Stomach smooth muscle (tissue), 2 donors: ENCODE measurements around the gene PIK3AP1.

Experiments
- H3K27ac ChIP-seq: one replicate; pipeline ENCODE4 v1.7.0; 2013; ENCODE audit warnings: mild to moderate bottlenecking, low read length, inconsistent platforms
- H3K27me3 ChIP-seq, 2 donors: one replicate each; pipeline ENCODE4 v1.7.0; 2013; ENCODE audit warnings: low read length in 2 of 2; ENCODE audit not compliant: insufficient read depth in 2 of 2, control insufficient read depth in 1 of 2
- H3K36me3 ChIP-seq, 2 donors: one replicate each; pipeline ENCODE4 v1.7.0; 2013; ENCODE audit warnings: low read length in 2 of 2; ENCODE audit not compliant: control insufficient read depth in 2 of 2, insufficient read depth in 2 of 2
- H3K4me1 ChIP-seq: one replicate; pipeline ENCODE4 v1.7.0; 2013; ENCODE audit warnings: low read length; ENCODE audit not compliant: control insufficient read depth, insufficient read depth
- H3K4me3 ChIP-seq, 2 donors: one replicate each; pipeline ENCODE4 v1.7.0; 2013; ENCODE audit warnings: low read length in 2 of 2
- H3K9ac ChIP-seq, 2 donors: one replicate each; pipeline ENCODE4 v1.7.0; 2013; ENCODE audit warnings: low read length in 2 of 2, mild to moderate bottlenecking in 1 of 2
- H3K9me3 ChIP-seq, 2 donors: one replicate each; pipeline ENCODE4 v1.7.0; 2013; ENCODE audit warnings: low read length in 2 of 2; ENCODE audit not compliant: control insufficient read depth in 2 of 2
- donor health status: healthy.
- donor health status: Pancreatic carcinoma.

Gene PIK3AP1

DNA sequence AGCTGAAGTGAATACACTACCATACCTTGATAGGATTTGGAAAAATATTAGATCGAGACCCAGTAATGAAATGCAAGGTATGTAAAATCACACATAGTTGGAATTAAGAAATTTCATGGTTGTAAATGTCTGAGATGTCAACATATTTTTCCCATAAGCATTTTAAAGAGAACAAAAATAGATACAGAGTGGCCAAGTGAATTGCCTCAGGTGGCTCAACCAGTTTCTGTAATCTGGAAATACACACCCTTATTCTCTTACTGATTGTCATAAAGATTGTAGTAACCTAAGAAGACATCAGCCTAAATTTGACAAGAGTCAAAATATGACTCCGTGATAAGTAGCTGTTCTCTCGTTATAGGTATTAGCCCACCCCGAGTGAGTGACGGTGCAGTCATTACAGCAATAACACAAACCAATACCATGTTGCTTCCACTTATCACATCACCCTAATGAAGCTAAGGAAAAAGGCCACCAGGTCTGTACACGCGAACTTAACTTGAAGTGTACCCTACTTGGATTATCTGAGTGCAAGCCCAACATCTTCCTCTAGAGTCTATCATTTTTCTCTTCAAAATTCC is 23.4 kb downstream of the PIK3AP1 start:
- Histone ChIP-seq H3K9me3 (no peaks in the 10 kb centered on the region), H3K9ac (no peak overlapping the region), H3K36me3 (no peaks in the 10 kb centered on the region), H3K27ac (no peak overlapping the region), H3K4me3 (no peak overlapping the region), H3K27me3 (peaks cover 0 to 2% of the 10 kb centered on the region in 2 donors), H3K4me1 (no peaks in the 10 kb centered on the region)

DNA sequence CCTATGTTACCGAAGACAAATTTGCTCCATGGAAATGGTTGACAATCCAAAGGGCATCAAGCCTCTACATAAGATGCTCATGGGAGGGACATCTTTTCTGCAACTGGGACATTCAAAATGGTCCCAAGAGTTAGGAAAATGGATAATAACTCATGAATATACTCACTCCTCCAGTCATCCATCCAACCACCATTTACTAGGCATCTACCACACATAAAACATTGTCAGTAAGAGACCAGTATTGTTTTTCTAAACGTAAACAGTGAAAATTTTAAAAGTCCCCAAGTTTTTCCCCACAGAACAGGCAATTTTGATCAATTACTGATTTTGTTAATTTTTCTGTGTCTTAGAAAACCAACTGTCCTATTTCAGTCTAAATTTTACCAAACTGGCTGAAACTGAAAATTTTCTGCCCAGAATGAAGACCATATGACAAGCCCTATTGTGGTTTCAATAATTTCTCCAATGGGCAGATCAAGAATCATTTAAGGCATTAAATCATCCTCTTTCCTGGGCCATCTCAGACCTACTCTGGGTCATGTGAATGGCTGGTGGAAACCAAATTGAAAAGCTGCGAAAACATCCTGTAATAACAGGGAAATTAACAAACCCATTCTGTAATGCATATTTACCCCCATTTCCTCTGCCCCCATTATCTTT is 24.2 kb downstream of the PIK3AP1 start:
- no peak overlapping the region for H3K4me3 ChIP-seq
- H3K9ac ChIP-seq, result no peak overlapping the region
- H3K36me3 ChIP-seq, result no peaks in the 10 kb centered on the region
- H3K27ac ChIP-seq, result no peak overlapping the region
- no peaks in the 10 kb centered on the region for H3K9me3 ChIP-seq
- H3K4me1 ChIP-seq, result no peaks in the 10 kb centered on the region
- H3K27me3 ChIP-seq, result peaks cover 0 to 2% of the 10 kb centered on the region in 2 donors

DNA sequence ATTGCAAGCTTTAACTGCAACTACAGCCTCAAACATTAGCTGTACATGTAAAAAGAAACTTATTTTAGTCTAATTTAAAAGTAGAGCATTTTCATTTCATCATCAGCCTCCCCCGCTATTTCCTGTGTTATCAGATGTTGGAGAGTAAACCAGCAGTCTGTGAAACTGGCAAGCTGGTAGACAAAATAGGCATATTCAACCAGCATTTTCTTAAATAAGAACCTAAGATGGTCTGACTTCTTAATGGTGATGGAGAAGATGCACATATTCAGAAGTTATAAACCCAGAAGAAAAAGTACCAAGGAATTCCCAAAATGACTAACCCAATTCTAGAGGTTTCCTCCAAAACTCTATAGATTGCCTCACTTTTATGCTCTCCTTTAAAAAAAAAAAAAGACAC is 24.9 kb downstream of the PIK3AP1 start:
- Histone ChIP-seq H3K4me1 (no peaks in the 10 kb centered on the region), H3K27ac (no peak overlapping the region), H3K9me3 (no peaks in the 10 kb centered on the region), H3K4me3 (no peak overlapping the region), H3K27me3 (peaks cover 0 to 1% of the 10 kb centered on the region in 2 donors), H3K36me3 (no peaks in the 10 kb centered on the region), H3K9ac (no peak overlapping the region)

DNA sequence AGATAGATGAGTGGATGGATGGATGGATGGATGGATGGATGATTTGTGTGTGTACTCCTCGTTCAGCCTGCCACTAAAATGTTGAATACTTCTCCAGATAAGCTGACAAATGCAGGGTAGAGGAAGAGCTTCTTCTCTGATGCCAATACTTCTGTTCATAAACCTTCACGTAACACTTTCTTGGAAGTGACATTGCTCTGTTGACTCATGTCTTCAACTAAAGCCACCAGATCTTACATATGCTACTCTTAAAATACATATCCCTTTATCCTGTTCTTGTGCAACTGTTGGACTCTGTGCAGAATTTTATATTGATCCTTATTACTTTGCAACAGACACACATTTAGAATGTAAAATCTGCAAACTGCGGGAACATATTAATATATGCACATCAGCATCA is 26.9 kb downstream of the PIK3AP1 start:
- Histone ChIP-seq H3K4me1 (no peaks in the 10 kb centered on the region), H3K9me3 (no peaks in the 10 kb centered on the region), H3K9ac (no peak overlapping the region), H3K27me3 (no peaks in the 10 kb centered on the region), H3K27ac (no peak overlapping the region), H3K4me3 (no peak overlapping the region), H3K36me3 (no peaks in the 10 kb centered on the region)

DNA sequence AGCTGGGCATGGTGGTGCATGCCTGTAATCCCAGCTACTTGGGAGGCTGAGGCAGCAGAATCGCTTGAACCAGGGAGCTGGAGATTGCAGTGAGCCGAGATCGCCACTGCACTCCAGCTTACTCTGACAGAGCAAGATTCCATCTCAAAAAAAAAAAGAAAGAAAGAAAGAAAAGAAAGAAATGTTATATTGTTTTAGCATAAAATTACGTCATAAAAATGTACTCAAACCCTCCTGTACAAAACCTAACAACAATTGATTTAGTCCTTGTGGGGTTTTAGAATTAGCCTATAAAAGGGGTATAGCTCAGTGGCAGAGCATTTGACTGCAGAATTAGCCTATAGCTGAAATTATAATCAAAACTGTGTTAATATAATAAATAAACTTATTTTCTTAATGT is 27.9 kb downstream of the PIK3AP1 start:
- no peaks in the 10 kb centered on the region for H3K4me1 ChIP-seq
- H3K4me3 ChIP-seq, result no peak overlapping the region
- no peak overlapping the region for H3K27ac ChIP-seq
- no peaks in the 10 kb centered on the region for H3K36me3 ChIP-seq
- H3K27me3 ChIP-seq, result no peaks in the 10 kb centered on the region
- H3K9me3 ChIP-seq, result no peaks in the 10 kb centered on the region
- no peak overlapping the region for H3K9ac ChIP-seq

DNA sequence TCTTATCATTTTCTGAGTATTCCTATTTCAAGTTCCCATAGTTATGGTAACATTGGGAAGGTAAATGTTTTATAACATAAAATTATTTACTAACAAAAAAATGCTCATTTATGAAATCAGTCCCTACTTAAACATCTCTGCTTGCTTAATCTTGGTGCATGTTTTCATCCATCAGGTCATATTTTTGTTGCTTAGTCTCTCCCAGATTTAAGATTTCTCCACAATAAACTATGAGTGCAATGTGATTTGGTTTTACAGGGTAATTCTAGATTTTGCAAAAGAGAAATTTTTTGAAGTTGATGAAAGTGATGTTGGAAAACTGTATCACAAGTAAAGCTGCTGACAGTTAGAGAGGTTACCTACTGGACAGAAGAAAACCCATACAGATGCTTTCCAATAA is 28.6 kb downstream of the PIK3AP1 start:
- H3K4me1 ChIP-seq, result no peaks in the 10 kb centered on the region
- no peaks in the 10 kb centered on the region for H3K27me3 ChIP-seq
- no peak overlapping the region for H3K9ac ChIP-seq
- H3K36me3 ChIP-seq, result no peaks in the 10 kb centered on the region
- no peak overlapping the region for H3K4me3 ChIP-seq
- H3K27ac ChIP-seq, result no peak overlapping the region
- no peaks in the 10 kb centered on the region for H3K9me3 ChIP-seq

DNA sequence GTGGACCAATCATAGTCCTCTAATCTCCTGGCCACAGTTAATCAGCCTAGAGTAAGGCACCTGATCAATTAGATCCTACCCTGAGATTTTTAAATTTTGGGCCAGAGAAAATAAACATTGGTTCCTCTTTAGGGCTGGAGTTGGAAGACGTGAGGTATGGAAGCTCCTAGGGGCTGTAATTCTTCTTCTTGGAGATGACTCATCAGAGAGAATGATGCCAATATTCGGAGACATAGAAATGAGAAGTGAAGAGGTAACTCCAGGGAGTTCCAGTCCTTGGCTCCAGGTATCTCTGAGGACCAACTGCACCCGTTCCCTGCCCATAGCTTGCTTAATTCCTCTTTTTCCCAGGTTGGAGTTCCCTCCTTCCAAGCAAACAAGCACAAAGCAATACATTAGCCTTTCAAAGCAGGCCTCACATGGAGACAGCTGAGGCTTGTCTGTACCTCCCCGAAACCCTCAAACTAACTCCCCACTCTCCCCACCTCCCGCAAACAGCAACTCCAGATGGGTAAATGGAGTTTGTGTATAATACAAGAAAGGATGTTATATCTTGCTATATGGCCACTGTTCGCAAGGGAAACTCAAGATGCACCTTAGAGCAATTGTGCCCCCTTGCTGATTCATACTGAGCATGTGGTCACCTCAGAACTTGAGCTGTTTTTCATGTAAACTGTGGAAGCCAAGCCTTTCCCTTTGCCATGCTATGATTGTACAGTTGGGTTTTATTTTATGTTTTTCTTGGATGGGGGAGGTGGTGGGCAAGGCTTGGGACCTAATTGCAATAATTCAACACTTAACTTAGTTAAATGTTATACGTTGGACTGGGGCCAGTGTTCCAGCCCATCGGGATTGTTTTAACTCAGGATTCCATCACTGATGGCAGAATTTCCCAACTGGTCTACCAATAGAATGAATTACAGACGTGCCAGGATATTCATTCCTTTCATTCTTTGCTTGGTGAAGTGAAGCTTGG is 29.3 kb downstream of the PIK3AP1 start:
- no peak overlapping the region for H3K9ac ChIP-seq
- no peaks in the 10 kb centered on the region for H3K9me3 ChIP-seq
- H3K27ac ChIP-seq, result no peak overlapping the region
- H3K4me3 ChIP-seq, result no peak overlapping the region
- H3K4me1 ChIP-seq, result no peaks in the 10 kb centered on the region
- no peaks in the 10 kb centered on the region for H3K27me3 ChIP-seq
- H3K36me3 ChIP-seq, result no peaks in the 10 kb centered on the region

DNA sequence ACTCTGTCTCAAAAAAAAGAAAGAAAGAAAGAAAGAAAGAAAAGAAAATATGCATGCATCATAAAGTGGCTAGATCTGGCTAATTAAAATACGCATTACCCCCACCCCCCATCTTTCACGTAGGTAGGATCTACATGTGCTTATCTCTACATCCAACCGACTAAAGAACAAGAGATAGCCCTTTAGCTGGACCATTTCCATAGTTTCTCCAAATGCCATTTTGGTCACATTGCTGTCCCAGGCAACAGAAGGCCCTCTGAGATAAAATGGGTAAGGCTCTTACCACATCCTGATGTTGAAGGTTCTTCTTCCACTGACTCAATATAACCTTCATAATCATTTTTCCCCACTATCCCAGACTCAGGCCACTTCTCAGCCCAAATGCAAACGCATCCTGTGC is 31.5 kb downstream of the PIK3AP1 start:
- Histone ChIP-seq H3K4me3 (no peak overlapping the region), H3K9ac (no peak overlapping the region), H3K9me3 (no peaks in the 10 kb centered on the region), H3K4me1 (no peaks in the 10 kb centered on the region), H3K36me3 (no peaks in the 10 kb centered on the region), H3K27ac (no peak overlapping the region), H3K27me3 (peaks cover 0 to 1% of the 10 kb centered on the region in 2 donors)

DNA sequence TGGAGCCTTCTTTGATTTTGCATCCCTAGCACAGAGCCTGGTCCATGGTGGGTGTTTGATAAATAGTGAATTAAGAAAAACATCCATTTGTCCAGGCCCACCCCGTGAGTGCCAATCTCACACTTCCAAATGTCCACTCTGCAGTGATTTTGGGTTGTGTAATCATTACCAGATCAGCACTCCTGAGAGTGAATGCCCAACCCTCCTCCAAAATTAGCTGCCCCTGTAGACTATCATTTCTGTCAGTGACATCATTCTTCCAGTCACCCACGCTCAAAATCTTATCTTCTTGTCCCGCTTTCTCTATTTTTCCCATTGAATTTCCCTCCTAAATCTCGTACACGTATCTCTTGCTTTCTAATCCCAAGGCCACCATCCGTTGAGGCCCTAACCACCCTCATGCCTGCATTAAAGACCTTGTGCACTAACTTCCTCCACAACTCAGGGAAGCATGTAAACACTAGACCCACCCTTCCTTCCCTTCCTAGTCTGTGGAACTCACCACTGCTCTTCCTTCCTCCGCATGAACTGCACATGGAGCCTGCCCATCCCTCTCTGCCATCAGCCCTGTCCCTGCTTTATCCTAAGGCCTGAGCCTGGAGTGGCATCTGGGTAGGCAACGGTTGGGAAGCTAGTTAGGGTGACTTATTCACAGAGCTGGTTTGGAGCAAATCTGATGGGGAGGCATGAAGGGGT is 32.8 kb downstream of the PIK3AP1 start:
- H3K27me3 ChIP-seq, result peaks cover 0 to 3% of the 10 kb centered on the region in 2 donors
- H3K9me3 ChIP-seq, result no peaks in the 10 kb centered on the region
- H3K36me3 ChIP-seq, result no peaks in the 10 kb centered on the region
- H3K4me3 ChIP-seq, result no peak overlapping the region
- no peaks in the 10 kb centered on the region for H3K4me1 ChIP-seq
- no peak overlapping the region for H3K27ac ChIP-seq
- H3K9ac ChIP-seq, result no peak overlapping the region

DNA sequence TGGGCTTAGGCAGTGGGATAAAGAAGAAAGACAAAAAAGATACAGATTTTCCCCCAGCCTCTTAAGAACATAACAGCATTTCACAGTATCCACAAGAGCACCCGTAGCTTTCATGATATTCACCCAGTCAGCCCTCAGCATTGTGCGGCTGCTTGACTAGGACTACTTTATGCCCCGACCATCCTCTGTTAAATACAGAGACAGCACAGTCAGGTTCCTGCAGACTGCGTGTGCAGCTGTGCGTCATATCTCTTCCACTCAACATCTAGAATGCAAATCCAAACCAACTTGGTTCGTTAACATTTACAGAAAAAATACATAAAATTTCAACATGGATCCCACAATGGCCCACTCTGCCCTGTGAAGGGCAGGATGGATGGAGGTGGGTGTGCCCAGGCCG is 33.8 kb downstream of the PIK3AP1 start:
- no peak overlapping the region for H3K9ac ChIP-seq
- no peaks in the 10 kb centered on the region for H3K36me3 ChIP-seq
- no peak overlapping the region for H3K4me3 ChIP-seq
- H3K27me3 ChIP-seq, result peaks cover 0 to 3% of the 10 kb centered on the region in 2 donors
- no peaks in the 10 kb centered on the region for H3K4me1 ChIP-seq
- H3K9me3 ChIP-seq, result no peaks in the 10 kb centered on the region
- H3K27ac ChIP-seq, result no peak overlapping the region
